Urothelium cell line (cell line): ENCODE data around the gene C16orf86.

ENCODE experiments used
- DNase-seq: peaks from one replicate; pipeline ENCODE4 v3.0.0; 2011; ENCODE audit warnings: low spot score, mixed read lengths
- FAIRE-seq: peaks from 2 replicates; lab custom pipeline; 2011; peaks lifted over from hg19 to GRCh38; lab: Jason Lieb, UNC

C16orf86 gene

DNA sequence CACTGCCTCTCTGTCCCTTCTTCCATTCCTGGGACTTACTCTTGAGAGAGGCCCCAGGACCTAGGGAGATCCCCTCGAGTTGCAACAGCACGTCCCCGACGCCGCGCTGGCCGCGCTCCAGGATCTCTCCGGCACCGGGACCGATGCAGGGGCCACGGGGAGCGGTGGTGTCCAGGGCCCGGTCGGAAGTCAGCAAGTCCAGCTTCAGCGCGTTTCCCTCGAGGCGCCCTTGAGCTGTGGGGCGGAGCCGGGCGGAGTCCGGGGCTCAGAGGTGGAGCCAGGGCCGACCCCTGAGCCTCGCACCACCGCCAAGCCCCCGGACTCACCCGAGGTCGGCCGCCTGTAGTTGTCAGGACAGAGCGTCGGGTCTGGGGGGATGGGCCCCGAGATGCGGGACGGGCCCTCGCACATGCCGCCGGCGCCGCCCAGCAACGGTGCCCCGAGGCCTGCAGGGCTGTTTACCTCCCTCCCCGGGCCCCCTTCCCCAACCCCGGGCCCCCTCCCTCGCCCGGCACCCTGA lies 522 bp upstream of the C16orf86 start:
- FAIRE-seq, result no peak
- peak; percentile 39 for DNase-seq

DNA sequence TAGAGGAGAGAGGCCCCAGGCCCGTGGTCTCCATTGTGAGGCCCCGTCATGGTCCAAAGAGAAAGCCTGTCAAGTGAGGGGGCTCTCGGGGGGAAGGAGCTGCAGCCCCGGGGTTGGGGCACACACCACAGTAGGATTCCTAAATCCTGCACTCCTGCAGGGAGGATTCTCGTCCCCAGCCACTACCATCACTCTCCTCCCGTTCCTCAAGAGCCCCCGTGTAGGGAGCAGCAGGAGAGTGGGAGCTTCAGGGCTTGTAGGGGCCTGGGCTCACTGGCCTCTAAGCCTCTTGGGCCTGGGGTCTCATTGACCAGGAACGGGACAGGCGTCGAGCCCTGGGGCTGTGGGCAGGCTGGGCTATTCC lies 821 bp downstream of the C16orf86 start:
- DNase-seq (no peak), FAIRE-seq (no peak)

DNA sequence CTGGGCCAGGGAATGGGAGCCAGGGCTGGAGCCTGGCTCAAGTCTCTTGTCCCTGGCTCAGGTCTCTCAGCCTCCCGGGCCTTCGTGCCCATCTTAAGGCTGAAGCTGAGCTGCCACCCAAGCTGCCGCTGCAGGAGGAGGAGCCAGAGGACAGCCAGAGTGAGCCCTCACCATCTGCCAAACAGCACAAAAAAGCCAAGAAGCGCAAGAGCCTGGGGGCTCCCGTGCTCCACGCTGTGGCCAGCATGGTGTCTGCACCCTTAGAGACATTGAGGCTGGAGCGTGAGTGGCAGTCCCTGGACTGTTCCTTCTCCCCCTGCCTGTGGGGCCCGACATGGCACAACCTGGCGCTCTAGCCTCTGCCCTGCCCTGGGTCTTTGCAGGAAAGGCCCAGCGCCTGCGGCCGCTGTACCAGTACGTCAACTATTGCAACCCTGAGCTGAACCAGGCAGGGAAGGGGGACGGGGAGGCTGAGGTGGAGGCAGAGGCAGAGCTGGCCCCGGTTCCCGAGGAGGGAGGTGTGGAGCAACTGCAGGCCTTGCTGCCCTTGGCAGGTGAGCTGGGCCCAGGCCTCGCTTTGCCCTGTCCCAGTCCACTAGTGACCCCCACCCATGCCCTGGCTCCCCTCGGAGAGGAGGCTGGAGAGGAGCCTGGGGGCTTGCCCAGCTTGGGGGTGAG lies 1.3 kb downstream of the C16orf86 start:
- peak; percentile 94 for DNase-seq
- FAIRE-seq, result no peak

DNA sequence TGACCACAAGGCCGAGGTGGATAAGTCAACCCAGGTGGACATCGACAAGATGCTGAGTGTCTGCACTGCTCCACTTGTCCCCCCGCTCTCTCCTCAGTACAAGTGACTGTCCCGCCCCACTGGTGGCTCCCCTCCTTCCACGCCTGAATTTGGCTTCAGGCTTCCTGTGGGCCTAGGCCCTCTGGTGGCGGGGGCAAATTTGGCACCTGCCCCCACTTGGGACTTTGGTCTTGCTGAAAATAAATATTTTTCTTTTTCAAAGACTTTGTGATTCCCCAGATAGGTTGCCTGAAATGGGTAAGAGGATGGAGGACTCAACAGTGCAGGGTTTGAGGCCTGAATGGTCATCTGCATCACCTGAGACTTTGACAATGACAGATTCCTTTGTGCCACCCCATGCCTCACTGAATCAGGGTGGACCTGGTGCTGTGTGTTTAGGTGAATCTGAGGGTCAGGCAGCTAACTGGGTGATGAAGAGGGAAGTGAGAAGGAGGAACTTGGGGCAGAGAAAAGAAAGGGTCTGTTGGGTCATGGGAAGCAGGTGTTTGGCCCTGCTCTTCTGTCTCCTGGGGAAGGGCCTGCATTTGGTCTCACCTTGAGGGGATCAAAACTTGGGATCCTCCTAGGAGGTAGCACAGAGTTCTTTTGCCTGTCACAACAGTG lies 2.0 kb downstream of the C16orf86 start:
- no peak for DNase-seq
- no peak for FAIRE-seq

DNA sequence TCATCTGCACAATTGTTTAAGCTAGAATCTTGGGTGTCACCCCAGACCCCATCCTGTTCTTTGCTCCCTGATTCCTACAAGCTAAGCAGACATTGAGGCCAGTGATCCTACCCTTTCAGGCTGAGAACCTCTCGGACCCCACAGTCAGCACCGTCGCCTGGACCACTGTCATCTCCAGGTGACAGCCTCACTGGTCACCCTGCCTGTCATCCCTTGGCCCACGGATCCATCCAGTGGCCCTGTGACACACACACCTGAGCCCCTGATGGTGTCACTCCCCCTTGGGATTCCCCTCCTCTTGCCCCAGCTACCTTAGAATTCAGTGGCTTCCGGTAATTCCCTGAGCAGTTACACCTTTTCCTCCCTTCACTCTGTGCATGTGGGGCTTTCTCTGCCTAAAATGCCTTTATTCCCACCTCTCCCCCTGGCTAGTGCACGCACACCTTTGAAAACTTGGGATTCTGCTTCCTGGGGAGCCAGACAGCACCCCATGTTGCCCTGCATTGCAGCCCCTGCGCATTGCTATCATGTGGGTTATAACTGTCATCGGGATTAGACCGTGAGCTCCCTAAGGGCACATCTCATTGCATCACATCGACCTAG lies 3.0 kb downstream of the C16orf86 start:
- DNase-seq (no peak), FAIRE-seq (no peak)

DNA sequence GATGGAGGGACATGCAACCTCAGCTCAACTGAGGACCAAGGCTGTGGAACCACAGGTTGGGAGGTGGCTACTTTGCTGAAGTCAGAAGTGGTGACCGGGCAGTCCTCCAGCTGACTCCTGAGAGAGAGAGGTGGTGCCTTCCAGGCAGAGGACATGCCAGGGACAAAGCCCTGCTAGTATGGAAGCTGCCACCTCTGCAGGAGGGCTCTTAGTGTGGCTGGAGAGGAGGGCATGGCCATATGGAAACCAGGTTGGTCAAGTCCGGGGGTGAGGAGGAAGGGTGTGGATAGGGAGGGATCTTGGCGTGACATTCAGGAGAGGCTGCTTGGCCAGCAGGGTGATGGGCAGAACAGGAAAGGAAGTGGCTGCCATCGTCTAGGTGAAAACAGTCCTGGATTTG lies 5.7 kb downstream of the C16orf86 start:
- DNase-seq, result no peak

DNA sequence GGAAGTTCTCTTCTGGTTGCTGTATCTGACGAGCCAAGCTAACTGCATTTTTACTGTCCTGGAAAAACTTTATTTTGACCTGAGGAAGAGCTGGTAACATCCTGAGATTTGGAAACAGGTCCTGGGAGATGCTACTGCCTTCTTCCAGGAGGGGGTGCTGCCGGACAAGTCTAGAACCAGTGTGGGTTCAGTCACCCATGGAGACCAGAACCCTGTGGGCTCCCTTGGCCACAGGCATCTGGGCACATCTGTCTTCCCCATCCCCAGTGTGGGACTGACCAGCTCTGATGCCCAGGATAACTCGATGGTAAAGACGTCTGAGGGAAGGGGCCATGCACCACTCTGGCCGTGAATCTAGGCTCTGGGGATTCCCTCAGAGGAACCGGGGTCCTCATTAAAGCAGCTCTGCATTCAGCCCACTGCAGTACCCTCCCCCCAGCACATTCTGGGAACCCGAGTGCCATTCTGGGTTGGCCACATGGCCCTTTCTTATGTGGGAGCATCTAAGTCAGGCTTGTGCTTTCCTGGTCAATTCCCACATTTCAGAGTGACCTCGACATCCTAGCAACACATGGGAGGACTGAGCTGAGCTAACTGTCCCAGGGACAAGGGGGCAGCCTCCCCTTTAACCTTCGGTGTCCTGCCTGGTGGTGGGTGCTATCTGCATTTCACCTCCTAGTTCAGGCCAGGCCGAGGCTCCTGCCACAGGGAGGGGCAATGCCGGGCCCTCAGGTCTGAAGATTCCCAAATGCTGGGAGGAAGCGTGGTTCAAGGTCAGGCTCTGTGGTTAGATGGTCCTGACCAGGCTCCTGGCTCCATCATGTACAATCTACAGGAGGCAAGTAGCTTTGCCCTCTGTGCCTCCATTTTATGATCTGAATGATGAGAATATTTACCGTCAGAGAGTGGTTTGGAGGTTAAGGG lies 6.4 kb downstream of the C16orf86 start:
- FAIRE-seq (no peak), DNase-seq (peak; percentile 47)

More for the DNA sequence above, 5.7 kb downstream of the C16orf86 start:
- no peak for FAIRE-seq

DNA sequence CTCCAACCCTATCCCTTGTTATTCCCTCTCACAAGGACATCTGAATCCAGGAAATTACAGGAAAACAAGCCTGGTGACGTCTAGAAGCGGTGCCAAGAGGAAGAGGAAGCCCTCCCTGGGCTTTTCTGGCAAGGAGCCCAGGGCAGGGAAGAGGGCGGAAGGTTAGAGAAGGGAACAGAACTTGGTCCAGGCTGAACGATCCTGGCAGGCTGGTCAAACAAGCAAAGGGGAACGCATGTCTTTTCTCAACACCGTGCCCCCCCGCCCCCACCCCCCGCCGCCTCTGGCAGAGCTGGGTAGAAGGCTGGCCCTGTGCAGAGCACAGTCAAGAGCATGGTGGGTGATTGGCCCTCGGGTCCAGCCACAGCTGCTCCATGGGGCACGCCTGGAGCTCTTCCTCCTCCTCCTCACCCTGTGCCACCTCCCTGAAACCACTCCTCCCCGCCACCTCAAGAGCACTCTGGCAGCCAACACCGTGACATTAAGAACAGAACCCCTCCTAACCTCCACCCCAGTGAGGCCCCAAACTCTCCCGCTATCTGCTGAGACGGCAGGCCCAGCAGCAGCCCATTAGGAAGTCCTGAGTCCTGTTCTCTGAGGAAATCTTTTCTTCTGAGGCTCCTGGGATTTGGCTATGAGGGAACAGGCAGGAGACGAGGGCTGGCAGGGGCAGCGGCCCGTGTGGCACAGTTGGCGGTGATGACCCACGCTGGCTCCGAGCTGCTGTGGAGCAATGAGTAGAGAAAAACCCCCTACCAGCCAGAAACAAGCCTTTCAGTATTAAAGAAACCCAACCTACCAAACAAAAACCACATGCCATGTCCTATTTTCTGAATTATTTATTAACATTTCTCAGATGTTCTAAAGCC lies 7.3 kb downstream of the C16orf86 start:
- no peak for FAIRE-seq
- DNase-seq, result no peak

DNA sequence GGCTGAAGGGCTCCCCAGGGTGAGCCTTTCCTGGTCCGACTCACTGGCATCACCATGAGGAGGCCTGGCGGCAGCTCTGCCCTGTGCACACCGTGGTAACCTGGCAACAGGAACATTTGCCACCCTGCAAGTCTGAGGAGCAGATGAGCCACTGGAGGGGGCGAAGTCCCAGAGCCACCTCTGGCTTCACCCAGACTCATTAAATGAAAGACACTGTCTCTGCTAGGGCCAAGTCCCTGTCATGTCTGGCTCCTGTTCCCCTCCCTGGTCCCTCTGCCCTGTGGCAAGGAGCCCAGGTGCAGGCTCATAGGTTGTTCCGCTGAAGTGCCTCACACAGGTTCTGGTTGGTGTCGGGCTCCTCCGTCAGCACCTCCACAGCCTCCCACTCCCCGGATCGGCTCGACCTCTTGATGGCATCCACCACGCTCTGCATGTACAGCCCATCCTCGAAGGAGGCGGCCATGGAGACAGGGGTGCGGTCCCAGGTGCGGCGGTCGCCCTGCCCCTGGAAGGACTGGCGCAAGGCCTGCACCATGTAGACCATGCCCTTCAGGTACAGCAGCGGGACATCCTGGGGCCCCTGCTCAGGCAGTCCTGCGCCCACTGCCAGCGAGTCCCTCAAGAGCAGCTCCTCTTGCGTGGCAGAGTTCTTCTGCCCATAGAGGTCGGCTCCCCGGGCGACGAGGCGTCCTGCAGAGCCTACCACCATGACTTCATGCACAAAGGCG lies 8.4 kb downstream of the C16orf86 start:
- no peak for FAIRE-seq

DNA sequence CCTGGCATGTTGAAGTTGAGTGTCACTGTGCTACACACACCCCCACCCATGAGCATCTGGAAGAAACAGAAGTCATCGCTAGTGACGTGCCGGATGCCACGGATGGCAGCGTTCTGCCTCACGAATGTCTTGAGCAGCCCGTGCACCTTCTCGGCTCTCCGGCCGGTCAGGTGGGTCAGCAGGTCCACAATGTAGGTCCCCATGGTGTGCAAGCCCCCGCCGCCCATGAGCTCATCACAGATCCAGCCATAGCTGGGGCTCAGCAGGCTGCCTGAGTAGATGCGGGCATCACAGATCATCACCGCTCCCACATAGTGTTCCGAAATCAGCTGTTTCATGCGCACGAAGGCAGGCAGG lies 8.9 kb downstream of the C16orf86 start:
- no peak for DNase-seq
- no peak for FAIRE-seq

More for the DNA sequence above, 8.4 kb downstream of the C16orf86 start:
- no peak for DNase-seq

DNA sequence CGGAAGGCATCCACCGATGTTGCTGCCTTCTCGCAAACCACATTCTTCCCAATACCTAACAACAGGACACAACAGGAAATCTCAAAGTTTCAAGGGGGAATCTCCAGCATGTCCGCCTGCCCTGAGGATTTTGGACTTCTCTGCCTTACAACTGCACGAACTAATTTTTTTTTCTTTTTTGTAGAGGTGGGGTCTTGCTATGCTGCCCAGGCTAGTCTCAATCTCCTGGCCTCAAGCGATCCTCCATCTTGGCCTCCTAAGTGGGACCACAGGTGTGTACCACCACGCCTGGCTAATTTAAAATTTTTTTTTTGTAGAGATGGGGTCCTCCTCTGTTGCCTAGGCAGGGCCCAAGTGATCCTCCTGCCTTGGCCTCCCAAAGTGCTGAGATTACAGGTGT lies 9.4 kb downstream of the C16orf86 start:
- FAIRE-seq, result no peak

DNA sequence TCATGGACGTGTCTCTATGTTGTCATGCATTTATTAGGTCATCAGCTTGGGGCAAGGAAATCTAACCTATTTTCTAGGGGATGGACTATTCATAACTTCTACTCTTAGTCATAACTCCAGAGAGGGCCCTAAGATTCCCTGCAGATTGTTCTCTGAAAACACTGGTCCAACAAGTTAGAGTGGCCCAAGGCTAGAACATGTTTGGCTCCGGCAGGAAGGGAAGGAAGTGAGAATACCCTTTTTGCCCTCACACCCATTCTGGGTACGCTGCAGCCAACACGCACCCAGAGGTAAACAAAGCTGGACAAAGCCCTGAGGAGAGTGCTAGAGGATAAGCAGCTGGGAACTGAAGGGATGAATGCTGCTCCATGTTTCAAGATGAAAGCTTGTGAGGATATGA lies 9.9 kb downstream of the C16orf86 start:
- no peak for FAIRE-seq

More for the DNA sequence above, 9.4 kb downstream of the C16orf86 start:
- no peak for DNase-seq

DNA sequence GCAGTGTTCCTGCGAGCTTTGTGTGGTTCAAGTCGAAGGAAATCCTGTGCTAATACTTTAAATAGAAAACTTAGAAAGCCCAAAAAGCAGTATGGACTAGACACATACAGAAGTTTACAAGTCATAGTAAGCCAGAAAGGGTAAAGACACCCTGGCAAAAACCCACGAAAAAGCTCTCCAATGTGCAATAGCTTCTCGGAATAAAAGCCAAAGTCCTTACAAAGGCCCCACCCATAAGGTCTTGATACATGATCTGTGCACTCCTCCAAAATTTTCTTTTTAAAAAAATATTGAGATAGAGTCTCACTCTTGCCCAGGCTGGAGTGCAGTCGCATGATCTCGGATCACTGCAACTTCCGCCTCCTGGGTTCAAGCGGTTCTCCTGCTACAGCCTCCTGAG lies 10.3 kb downstream of the C16orf86 start:
- no peak for DNase-seq
- no peak for FAIRE-seq

More for the DNA sequence above, 9.9 kb downstream of the C16orf86 start:
- DNase-seq, result no peak

DNA sequence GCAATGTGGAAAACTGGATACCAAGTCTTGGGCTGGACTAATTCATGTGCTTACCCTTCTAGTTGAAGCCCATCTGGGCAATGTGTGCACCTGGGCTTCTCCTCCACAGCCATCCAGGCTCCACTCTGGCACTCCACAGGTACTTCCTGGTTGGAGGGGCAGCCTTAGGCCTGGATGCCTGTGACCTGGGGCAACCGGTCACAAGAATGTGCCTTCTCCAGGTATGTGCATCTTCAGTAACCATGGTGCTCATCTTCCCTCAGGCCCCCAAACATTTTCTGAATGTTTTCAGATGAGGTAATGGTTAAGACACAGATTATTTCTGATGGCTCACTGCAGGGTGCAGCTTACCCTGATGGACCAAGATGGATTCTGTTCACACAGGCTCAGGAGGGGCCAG lies 11.1 kb downstream of the C16orf86 start:
- DNase-seq (no peak), FAIRE-seq (no peak)

DNA sequence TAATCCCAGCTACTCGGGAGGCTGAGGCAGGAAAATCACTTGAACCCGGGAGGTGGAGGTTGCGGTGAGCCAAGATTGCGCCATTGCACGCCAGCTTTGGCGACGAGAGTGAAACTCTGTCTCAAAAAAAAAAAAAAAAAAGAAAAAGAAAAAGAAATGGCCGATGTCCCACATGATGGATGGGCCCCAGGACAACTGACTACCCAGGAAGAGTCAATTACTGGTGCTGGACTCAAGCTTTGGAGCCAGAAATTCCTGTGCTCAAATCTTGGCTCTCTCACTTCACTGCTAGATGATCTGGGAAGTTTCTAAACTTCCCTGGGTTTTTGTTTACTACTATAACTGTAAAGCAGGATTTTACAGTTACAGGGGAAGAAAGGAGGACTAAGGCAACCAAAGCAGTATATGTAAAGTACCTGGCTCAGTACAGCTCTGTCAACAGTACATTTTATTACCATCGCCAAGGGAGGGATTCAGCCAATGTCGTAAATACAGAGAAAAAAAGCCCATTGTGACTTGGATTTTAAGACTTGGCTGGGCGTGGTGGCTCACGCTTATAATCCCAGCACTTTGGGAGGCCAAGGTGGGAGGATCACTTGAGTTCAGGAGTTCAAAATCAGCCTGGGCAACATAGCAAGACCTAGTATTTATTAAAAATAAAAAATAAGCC lies 11.9 kb downstream of the C16orf86 start:
- FAIRE-seq (no peak), DNase-seq (no peak)

DNA sequence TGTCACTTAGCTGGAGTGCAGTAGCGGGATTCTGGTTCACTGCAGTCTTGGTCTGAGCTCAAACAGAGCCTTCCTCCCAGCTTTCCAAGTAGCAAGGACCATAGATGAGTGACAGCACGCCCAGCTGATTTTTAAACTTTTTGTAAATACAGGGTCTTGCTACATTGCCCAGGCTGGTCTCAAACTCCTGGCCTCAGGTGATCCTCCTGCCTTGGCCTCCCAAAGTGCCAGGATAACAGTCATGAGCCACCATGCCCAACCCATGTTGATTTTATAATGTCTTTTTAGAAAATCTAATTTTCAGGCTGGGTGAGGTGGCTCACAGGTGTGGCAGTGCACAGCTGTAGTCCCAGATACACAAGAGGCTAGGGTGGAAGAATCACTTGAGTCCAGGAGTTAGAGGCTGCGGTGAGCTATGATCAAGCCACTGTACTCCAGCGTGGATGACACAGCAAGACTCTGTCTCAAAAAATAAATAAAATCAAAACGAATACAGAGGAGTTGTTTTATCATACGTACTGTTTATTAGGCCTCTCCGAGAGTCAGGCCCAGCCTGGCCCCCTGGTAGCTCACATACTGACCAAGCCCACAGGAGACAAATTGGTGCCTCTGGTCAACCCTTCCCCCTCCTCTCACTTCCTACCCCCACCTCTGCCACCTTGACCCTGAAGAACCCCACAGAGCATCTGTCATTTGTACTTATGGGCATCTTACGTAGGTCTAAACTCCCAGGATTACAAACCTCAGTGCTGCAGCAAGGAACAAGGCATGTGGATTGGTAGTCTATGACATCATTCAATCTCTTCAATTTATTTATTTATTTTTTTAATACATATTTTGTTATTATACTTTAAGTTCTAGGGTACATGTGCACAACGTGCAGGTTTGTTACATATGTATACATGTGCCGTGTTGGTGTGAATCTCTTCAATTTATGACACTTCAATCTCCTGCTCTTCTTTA lies 13.6 kb downstream of the C16orf86 start:
- FAIRE-seq (no peak), DNase-seq (no peak)

DNA sequence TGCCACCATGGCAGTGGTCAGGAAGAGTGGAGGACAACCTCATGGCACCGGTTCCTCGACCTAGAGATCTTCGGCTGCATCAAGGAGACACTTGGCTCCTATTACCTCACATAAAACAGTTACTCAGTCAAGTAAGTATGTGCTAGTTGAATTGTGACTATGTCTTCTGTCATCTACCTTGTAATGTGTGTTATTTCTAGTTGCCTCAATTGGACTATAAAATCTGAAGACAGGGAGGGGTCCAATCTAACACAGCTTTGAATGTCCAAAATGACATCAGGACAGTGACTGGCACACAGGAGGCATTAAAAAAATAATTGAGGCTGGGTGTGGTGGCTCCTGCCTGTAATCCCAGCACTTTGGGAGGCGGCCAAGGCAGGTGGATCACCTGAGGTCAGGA lies 17.2 kb downstream of the C16orf86 start:
- FAIRE-seq (no peak), DNase-seq (no peak)
